GM12878 (cell line): ENCODE data around the gene KIF21A.

Source experiments
- BMI1 ChIP-seq: fragments of 450-650 bp; IDR thresholded peaks from 2 replicates; pipeline ENCODE4 v1.6.1; 2016; ENCODE audit warnings: mild to moderate bottlenecking, moderate library complexity, borderline replicate concordance
- EP300 ChIP-seq, 2 experiments: fragments of 150-350 bp in 1 of 2; IDR thresholded peaks; 2 replicates each; pipeline ENCODE4 v1.6.1; 2011 to 2012; ENCODE audit warnings: low read depth in 2 of 2, low read length in 2 of 2, borderline replicate concordance in 1 of 2, improper control_type of control experiment in 1 of 2, inconsistent platforms in 1 of 2; ENCODE audit not compliant: control insufficient read depth in 1 of 2
- FOXM1 ChIP-seq: IDR thresholded peaks from 2 replicates; pipeline ENCODE4 v1.6.1; 2012; ENCODE audit warnings: low read depth, mild to moderate bottlenecking, inconsistent platforms, low read length, moderate library complexity
- JUND ChIP-seq: IDR thresholded peaks from 2 replicates; pipeline ENCODE4 v1.6.1; 2012; ENCODE audit warnings: low read depth, mild to moderate bottlenecking, low read length, improper control_type of control experiment, moderate library complexity
- POLR2A ChIP-seq: IDR thresholded peaks from 2 replicates; pipeline ENCODE4 v1.6.1; 2011; ENCODE audit warnings: low read depth, mild to moderate bottlenecking, low read length
- TCF12 ChIP-seq: IDR thresholded peaks from 2 replicates; pipeline ENCODE4 v1.6.1; 2011; ENCODE audit warnings: low read depth, mild to moderate bottlenecking, low read length
- ZNF207 ChIP-seq: fragments of 450-650 bp; IDR thresholded peaks from 2 replicates; pipeline ENCODE4 v1.6.1; 2014; ENCODE audit warnings: antibody characterized with exemption, mild to moderate bottlenecking, borderline replicate concordance

GRCh38 chr12:39476121-39476520 lies 33.2 kb upstream of the KIF21A start:
- no peak for TF ChIP-seq EP300 (IDR thresholded peaks at IDR 0.05; ENCODE audit: borderline replicate concordance in 1 of 2, control insufficient read depth in 1 of 2, low read depth in 2 of 2, low read length in 2 of 2)
- no peak for TF ChIP-seq JUND
- TF ChIP-seq ZNF207 = no peak
- TF ChIP-seq TCF12 = no peak
- no peak for TF ChIP-seq POLR2A
- TF ChIP-seq BMI1 = no peak
- TF ChIP-seq FOXM1 = no peak
